HL-60 (cell line): ENCODE results near the gene APPL2.

Experiments
- DNase-seq, 2 experiments: peaks; one replicate each; pipeline ENCODE4 v3.0.0-alpha.2; 2010 to 2020; ENCODE audit warnings: low read depth in 1 of 2, low spot score in 1 of 2
- H3K27ac ChIP-seq: fragments of 250-450 bp; sonication (Bioruptor Pico); replicated peaks from 2 replicates; pipeline ENCODE4 v1.5.1; 2020; ENCODE audit warnings: mild to moderate bottlenecking, moderate library complexity
- H3K27me3 ChIP-seq: fragments of 250-450 bp; sonication (Bioruptor Pico); 2 replicates; pipeline ENCODE4 v1.5.1; 2021; ENCODE audit warnings: mild to moderate bottlenecking, moderate library complexity; ENCODE audit not compliant: insufficient read depth, poor library complexity, severe bottlenecking
- H3K4me3 ChIP-seq: replicated peaks from 2 replicates; pipeline ENCODE4 v1.5.1; 2011; ENCODE audit warnings: mild to moderate bottlenecking, control low read depth, low read length; ENCODE audit not compliant: insufficient read depth
- GABPA ChIP-seq: IDR thresholded peaks from 2 replicates; pipeline ENCODE4 v1.6.1; 2012; ENCODE audit warnings: low read depth
- POLR2AphosphoS5 ChIP-seq: IDR thresholded peaks from 2 replicates; pipeline ENCODE4 v1.6.1; 2012; ENCODE audit warnings: low read depth
- REST ChIP-seq: IDR thresholded peaks from 2 replicates; pipeline ENCODE4 v1.6.1; 2012; ENCODE audit warnings: low read depth; ENCODE audit not compliant: insufficient replicate concordance
- SPI1 ChIP-seq: IDR thresholded peaks from 2 replicates; pipeline ENCODE4 v1.6.1; 2012; ENCODE audit warnings: low read depth, mild to moderate bottlenecking, borderline replicate concordance
- TF ChIP-seq, protein P1 (sequence below): IDR thresholded peaks from one replicate; pipeline ENCODE4 v1.5.1; 2011; ENCODE audit warnings: low read length, control low read depth, inconsistent platforms; ENCODE audit not compliant: insufficient read depth

APPL2 gene

DNA sequence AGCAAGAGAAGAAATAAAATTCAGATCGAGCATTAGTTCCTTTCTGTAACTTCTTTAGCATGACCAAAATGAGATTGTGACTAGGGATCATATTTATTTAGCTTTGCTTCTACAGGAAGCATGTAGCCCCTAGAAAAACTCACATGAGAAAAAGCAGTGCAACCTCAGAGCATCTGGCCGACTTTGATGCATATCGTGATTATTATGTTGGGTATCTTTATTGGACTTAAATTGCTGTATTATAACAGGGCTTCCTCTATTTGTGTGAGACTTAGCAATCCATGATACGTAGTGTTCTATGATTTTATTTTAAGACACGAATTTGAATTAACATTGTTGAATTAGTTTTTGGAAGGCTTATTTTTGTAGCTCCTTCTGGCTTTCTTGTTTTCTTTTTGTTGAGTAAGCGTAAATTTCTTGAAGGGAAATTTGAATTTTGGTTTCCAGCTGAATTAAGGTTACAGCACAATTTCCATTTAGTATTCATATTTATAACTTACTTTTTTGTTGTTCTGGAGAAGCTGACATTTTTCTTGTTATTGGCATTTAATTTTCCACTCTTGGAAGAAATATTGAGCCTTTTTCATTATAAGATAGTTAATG is 94.6 kb downstream of the APPL2 start:
- Histone ChIP-seq H3K4me3 (no peak overlapping the region), H3K27me3 (no peaks in the 10 kb centered on the region), H3K27ac (no peak overlapping the region)
- no peak for DNase-seq
- TF ChIP-seq POLR2AphosphoS5: no peak
- no peak for TF ChIP-seq GABPA
- no peak for TF ChIP-seq SPI1
- no peak for TF ChIP-seq REST
- TF ChIP-seq, protein P1, sequence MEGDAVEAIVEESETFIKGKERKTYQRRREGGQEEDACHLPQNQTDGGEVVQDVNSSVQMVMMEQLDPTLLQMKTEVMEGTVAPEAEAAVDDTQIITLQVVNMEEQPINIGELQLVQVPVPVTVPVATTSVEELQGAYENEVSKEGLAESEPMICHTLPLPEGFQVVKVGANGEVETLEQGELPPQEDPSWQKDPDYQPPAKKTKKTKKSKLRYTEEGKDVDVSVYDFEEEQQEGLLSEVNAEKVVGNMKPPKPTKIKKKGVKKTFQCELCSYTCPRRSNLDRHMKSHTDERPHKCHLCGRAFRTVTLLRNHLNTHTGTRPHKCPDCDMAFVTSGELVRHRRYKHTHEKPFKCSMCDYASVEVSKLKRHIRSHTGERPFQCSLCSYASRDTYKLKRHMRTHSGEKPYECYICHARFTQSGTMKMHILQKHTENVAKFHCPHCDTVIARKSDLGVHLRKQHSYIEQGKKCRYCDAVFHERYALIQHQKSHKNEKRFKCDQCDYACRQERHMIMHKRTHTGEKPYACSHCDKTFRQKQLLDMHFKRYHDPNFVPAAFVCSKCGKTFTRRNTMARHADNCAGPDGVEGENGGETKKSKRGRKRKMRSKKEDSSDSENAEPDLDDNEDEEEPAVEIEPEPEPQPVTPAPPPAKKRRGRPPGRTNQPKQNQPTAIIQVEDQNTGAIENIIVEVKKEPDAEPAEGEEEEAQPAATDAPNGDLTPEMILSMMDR: no peak

- DNase-seq: no peak
- no peak overlapping the region for H3K4me3 ChIP-seq
- TF ChIP-seq, protein P1: no peak
- no peak for TF ChIP-seq POLR2AphosphoS5
- TF ChIP-seq GABPA: no peak
- TF ChIP-seq REST: no peak
- no peak for TF ChIP-seq SPI1
- no peaks in the 10 kb centered on the region for H3K27me3 ChIP-seq
- no peak overlapping the region for H3K27ac ChIP-seq
These were observed 97.7 kb downstream of the APPL2 start for GRCh38 chr12:105138248-105138647.
